H1 (cell line): ENCODE data around the gene TCF4. TPM values are rescaled to one million over a fixed set of nuclear protein-coding genes. Genes with fewer than 3 reads are reported as not detected.
A peak's percentile ranks its signal among the peaks of the same experiment; 100 is the strongest.

Experiments
- CTCF ChIA-PET: fragments of 300-600 bp; sonication (Branson Sonifier 250); formaldehyde crosslinking; loops from one replicate; lab custom pipeline; 2021; ENCODE audit not compliant: partially characterized antibody; lab: Charles Lee
- POLR2A ChIA-PET: fragments of 300-600 bp; sonication (Branson Sonifier 250); formaldehyde crosslinking; loops from one replicate; lab custom pipeline; 2021; ENCODE audit warnings: inconsistent platforms; ENCODE audit not compliant: partially characterized antibody; lab: Charles Lee
- DNase-seq, 2 experiments: peaks; one replicate each; pipeline versions ENCODE4 v3.0.0 to v3.0.0-alpha.2; 2010 to 2022; ENCODE audit warnings: low spot score in 2 of 2, low read depth in 1 of 2, mixed read lengths in 1 of 2
- FAIRE-seq: peaks from 2 replicates; lab custom pipeline; 2011; peaks lifted over from hg19 to GRCh38; lab: Jason Lieb, UNC
- H2AFZ ChIP-seq: 2 replicates; pipeline ENCODE4 v1.8.1; 2012; ENCODE audit warnings: low read length, inconsistent platforms
- H2AK5ac ChIP-seq: 2 replicates; pipeline ENCODE4 v1.6.1; 2013; ENCODE audit warnings: low read depth, low read length
- H2BK120ac ChIP-seq: replicated peaks from 2 replicates; pipeline ENCODE3; 2013; ENCODE audit warnings: low read depth, low read length, inconsistent platforms
- H2BK12ac ChIP-seq: 2 replicates; pipeline ENCODE4 v1.6.1; 2013; ENCODE audit warnings: low read depth, low read length
- H2BK15ac ChIP-seq: 2 replicates; pipeline ENCODE4 v1.6.1; 2013; ENCODE audit warnings: low read length
- H2BK20ac ChIP-seq: 2 replicates; pipeline ENCODE4 v1.6.1; 2013; ENCODE audit warnings: low read length
- H2BK5ac ChIP-seq: 2 replicates; pipeline ENCODE4 v1.6.1; 2013; ENCODE audit warnings: low read depth, low read length
- H3K14ac ChIP-seq: 2 replicates; pipeline ENCODE4 v1.6.1; 2013; ENCODE audit warnings: inconsistent platforms; ENCODE audit not compliant: insufficient read length
- H3K18ac ChIP-seq: 2 replicates; pipeline ENCODE4 v1.6.1; 2013; ENCODE audit warnings: low read length; ENCODE audit errors: extremely low read depth
- H3K23ac ChIP-seq: 2 replicates; pipeline ENCODE4 v1.6.1; 2013; ENCODE audit warnings: inconsistent platforms; ENCODE audit not compliant: insufficient read length
- H3K23me2 ChIP-seq: 2 replicates; pipeline ENCODE4 v1.6.1; 2013; ENCODE audit warnings: low read depth, low read length
- H3K27ac ChIP-seq: 2 replicates; pipeline ENCODE4 v1.6.1; 2011; ENCODE audit warnings: low read depth, low read length, inconsistent platforms
- H3K27me3 ChIP-seq, 4 experiments: replicated peaks in 1 of 4; 1 replicate in 1 of 4; 2 replicates in 3 of 4; pipeline versions ENCODE4 v1.6.1 to v1.8.1; 2011 to 2013; ENCODE audit warnings: low read length in 3 of 4, mild to moderate bottlenecking in 3 of 4, inconsistent platforms in 2 of 4, mixed read lengths in 2 of 4, moderate library complexity in 1 of 4; ENCODE audit not compliant: control insufficient read depth in 3 of 4, insufficient read depth in 3 of 4; ENCODE audit errors: extremely low read depth in 1 of 4
- H3K36me3 ChIP-seq, 4 experiments: 2 replicates each; pipeline versions ENCODE4 v1.6.1 to v1.8.1; 2011 to 2013; ENCODE audit warnings: mild to moderate bottlenecking in 4 of 4, low read length in 3 of 4, moderate library complexity in 2 of 4, control low read depth in 1 of 4, inconsistent platforms in 1 of 4; ENCODE audit not compliant: insufficient read depth in 4 of 4, control insufficient read depth in 2 of 4
- H3K4ac ChIP-seq: replicated peaks from 2 replicates; pipeline ENCODE3; 2013; ENCODE audit warnings: low read length, low read depth, mixed read lengths, inconsistent platforms; ENCODE audit not compliant: insufficient read length
- H3K4me1 ChIP-seq, 4 experiments: replicated peaks in 1 of 4; 1 replicate in 1 of 4; 2 replicates in 3 of 4; pipeline versions ENCODE4 v1.6.1 to v1.8.1; 2011 to 2013; ENCODE audit warnings: low read length in 3 of 4, inconsistent platforms in 2 of 4, mixed read lengths in 1 of 4; ENCODE audit not compliant: insufficient read depth in 4 of 4, control insufficient read depth in 3 of 4
- H3K4me2 ChIP-seq, 2 experiments: 2 replicates each; pipeline versions ENCODE4 v1.6.1 to v1.8.1; 2011 to 2013; ENCODE audit warnings: low read depth in 2 of 2, low read length in 2 of 2, control low read depth in 1 of 2, inconsistent platforms in 1 of 2, mild to moderate bottlenecking in 1 of 2; ENCODE audit not compliant: insufficient read depth in 1 of 2
- H3K4me3 ChIP-seq, 4 experiments: fragments of 200-600, 300-600 bp in 1 of 4; sonication (generic), shearing (Covaris generic), sonication (Bioruptor Twin) in 1 of 4; 2 replicates each; pipeline versions ENCODE4 v1.5.1 to v1.8.1; 2011 to 2016; ENCODE audit warnings: low read length in 4 of 4, low read depth in 3 of 4, control low read depth in 2 of 4, inconsistent platforms in 2 of 4, mild to moderate bottlenecking in 2 of 4, mixed read lengths in 1 of 4, moderate library complexity in 1 of 4; ENCODE audit not compliant: insufficient read depth in 2 of 4; ENCODE audit errors: extremely low read depth in 1 of 4
- H3K56ac ChIP-seq: replicated peaks from 2 replicates; pipeline ENCODE3; 2013; ENCODE audit warnings: low read depth, mild to moderate bottlenecking, mixed read lengths, low read length, inconsistent platforms; ENCODE audit not compliant: insufficient read length
- H3K79me1 ChIP-seq: 2 replicates; pipeline ENCODE4 v1.6.1; 2013; ENCODE audit warnings: low read depth, low read length, control low read depth
- H3K79me2 ChIP-seq, 2 experiments: 2 replicates each; pipeline versions ENCODE4 v1.6.1 to v1.8.1; 2012 to 2013; ENCODE audit warnings: low read length in 2 of 2, mild to moderate bottlenecking in 2 of 2, inconsistent platforms in 1 of 2; ENCODE audit not compliant: insufficient read depth in 2 of 2, control insufficient read depth in 1 of 2
- H3K9ac ChIP-seq, 4 experiments: replicated peaks in 1 of 4; 1 replicate in 1 of 4; 2 replicates in 3 of 4; pipeline versions ENCODE4 v1.6.1 to v1.8.1; 2011 to 2013; ENCODE audit warnings: low read depth in 3 of 4, low read length in 3 of 4, control low read depth in 2 of 4, mild to moderate bottlenecking in 2 of 4, moderate library complexity in 2 of 4, inconsistent platforms in 1 of 4; ENCODE audit errors: extremely low read depth in 1 of 4
- H3K9me3 ChIP-seq, 2 experiments: 2 replicates each; pipeline versions ENCODE4 v1.6.1 to v1.8.1; 2012 to 2013; ENCODE audit warnings: mild to moderate bottlenecking in 2 of 2, moderate library complexity in 2 of 2, control low read depth in 1 of 2, inconsistent platforms in 1 of 2, low read depth in 1 of 2, low read length in 1 of 2, mixed read lengths in 1 of 2; ENCODE audit not compliant: insufficient read depth in 2 of 2
- H4K20me1 ChIP-seq, 2 experiments: replicated peaks in 1 of 2; 2 replicates each; pipeline versions ENCODE3 to v1.8.1; 2011 to 2013; ENCODE audit warnings: inconsistent platforms in 2 of 2, low read length in 2 of 2, mild to moderate bottlenecking in 1 of 2; ENCODE audit not compliant: insufficient read depth in 2 of 2, control insufficient read depth in 1 of 2
- H4K5ac ChIP-seq: 2 replicates; pipeline ENCODE4 v1.6.1; 2013; ENCODE audit warnings: low read length, low read depth, mixed read lengths, inconsistent platforms; ENCODE audit not compliant: insufficient read length
- H4K8ac ChIP-seq: 2 replicates; pipeline ENCODE4 v1.8.0; 2013; ENCODE audit warnings: mild to moderate bottlenecking, moderate library complexity, low read length, inconsistent platforms; ENCODE audit not compliant: insufficient read depth; ENCODE audit errors: extremely low read depth
- H4K91ac ChIP-seq: replicated peaks from 2 replicates; pipeline ENCODE3; 2013; ENCODE audit warnings: low read length, mixed read lengths, inconsistent platforms; ENCODE audit not compliant: insufficient read length
- GTF2F1 ChIP-seq: IDR thresholded peaks from 2 replicates; pipeline ENCODE4 v1.6.1; 2012; ENCODE audit warnings: low read depth, low read length, improper control_type of control experiment, borderline replicate concordance
- HDAC2 ChIP-seq, 2 experiments: fragments of 300-600 bp in 1 of 2; sonication (generic) in 1 of 2; IDR thresholded peaks; 2 replicates each; pipeline ENCODE4 v1.6.1; 2011 to 2012; ENCODE audit warnings: low read depth in 2 of 2, low read length in 2 of 2, mild to moderate bottlenecking in 2 of 2, moderate library complexity in 2 of 2, borderline replicate concordance in 1 of 2, inconsistent platforms in 1 of 2
- NRF1 ChIP-seq: IDR thresholded peaks from 2 replicates; pipeline ENCODE4 v1.6.1; 2011; ENCODE audit warnings: mild to moderate bottlenecking, low read depth, low read length, improper control_type of control experiment
- TEAD4 ChIP-seq: IDR thresholded peaks from 2 replicates; pipeline ENCODE4 v1.6.1; 2012; ENCODE audit warnings: low read depth, low read length, inconsistent platforms, mixed read lengths
- WGBS, 2 experiments: shearing (Covaris generic) in 1 of 2; methylation state at CpG; one replicate each; pipeline versions ENCODE4 v1.1.6 to v1.1.7; 2013 to 2015; ENCODE audit warnings: low lambda C conversion rate in 2 of 2, mixed read lengths in 2 of 2, inconsistent platforms in 1 of 2, low coverage in 1 of 2, missing lambda C conversion rate in 1 of 2; ENCODE audit not compliant: insufficient replicate concordance in 2 of 2, insufficient coverage in 1 of 2, insufficient read length in 1 of 2; ENCODE audit errors: extremely low coverage in 1 of 2, missing lambda C conversion rate in 1 of 2; 5-methylcytosine and 5-hydroxymethylcytosine counted together
- polyA plus RNA-seq, 7 experiments: library from polyadenylated mRNA; depleted of rRNA in 3 of 7; stranded (reverse) in 5 of 7; unstranded in 2 of 7; fragments of >200 nt in 5 of 7; fragments of 200-250 nt in 2 of 7; gene quantifications; 1 replicate in 5 of 7; 2 replicates in 1 of 7; 4 replicates in 1 of 7; pipeline versions ENCODE4 v1.2.1 to v1.2.3, GENCODE V29; 2011 to 2013; ENCODE audit warnings: missing spikeins in 2 of 7, mixed read lengths in 2 of 7
- total RNA-seq: library from RNA; stranded (reverse); fragmentation: NEBNext Ultra II Directional; extraction: Animal tissue kit (Norgen Biotek cat#: 25700); gene quantifications from 2 replicates; pipeline ENCODE4 v1.2.1, GENCODE V29; 2021

The TCF4 gene
- total and polyA plus RNA-seq, 2 of the 8 experiments (the other 6 are each of a cell fraction or from before 2014, with no cell fraction given): 59.3 to 118 TPM

DNA sequence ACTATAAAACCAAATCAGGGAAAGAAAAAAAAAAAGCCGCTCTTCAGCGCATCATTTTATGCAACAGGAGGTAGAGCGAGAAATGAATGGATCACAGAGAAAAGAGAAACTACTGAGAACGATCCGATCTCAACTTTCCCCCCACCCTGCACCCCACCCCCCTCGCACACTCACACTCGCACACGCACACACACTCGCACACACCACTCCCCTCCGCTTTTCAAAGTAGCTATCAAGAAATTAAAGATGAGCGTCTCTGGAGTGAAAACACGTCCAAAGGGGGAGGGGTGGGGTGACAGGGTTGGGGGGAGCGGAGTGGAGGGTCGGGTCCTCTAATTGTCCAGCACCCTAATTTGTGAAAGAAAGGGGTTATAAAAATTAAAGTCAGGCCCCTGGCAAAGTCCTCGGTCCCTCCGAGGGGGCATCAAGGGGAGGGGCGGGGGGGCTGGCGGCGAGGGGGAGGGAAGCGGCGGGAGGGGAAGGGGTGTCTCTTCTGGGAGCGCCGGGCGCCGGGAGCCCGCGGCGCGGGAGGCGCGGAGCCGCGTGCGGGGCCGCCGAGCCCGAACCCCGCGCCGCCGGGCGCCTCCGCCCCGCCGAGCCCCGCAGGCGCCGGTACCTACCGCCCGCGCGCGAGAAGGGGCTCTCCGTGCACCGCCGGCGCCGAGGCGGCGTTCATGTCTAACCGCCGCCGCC lies 428 bp downstream of the TCF4 start:
- ChIA-PET POLR2A (interaction anchor here (0.5 kb wide), 1 partner anchor 99 kb away, joined by 3 read pairs; no protein-coding TSS in a partner anchor), CTCF (interaction anchor here (0.6 kb wide), 2 partner anchors 245 to 353 kb away, joined by 3 to 4 read pairs; no protein-coding TSS in a partner anchor)
- Histone ChIP-seq H3K14ac (no peak overlapping the region), H2BK120ac (no peak overlapping the region), H3K23me2 (peaks cover 2% of the 10 kb centered on the region; the same call in 1 of the 2 replicates), H3K4me2 (peak overlapping the region; percentile 57 to 79), H3K27ac (no peak overlapping the region), H3K79me1 (no peaks in the 10 kb centered on the region), H2AK5ac (no peak overlapping the region), H3K9ac (peak overlapping the region; percentile 39 to 88 (median 61); a peak in 4 of 7 replicates), H2BK20ac (no peak overlapping the region), H4K8ac (peak overlapping the region; percentile 45; the same call in 1 of the 2 replicates), H3K79me2 (peaks cover 0 to 59% of the 10 kb centered on the region in 2 experiments; a peak in 3 of 4 replicates), H3K4me3 (peak overlapping the region; percentile 54 to 95 (median 58)), H2BK15ac (no peak overlapping the region), H2BK12ac (no peak overlapping the region), H3K9me3 (no peaks in the 10 kb centered on the region), H3K27me3 (no peaks in the 10 kb centered on the region), H3K36me3 (peaks cover 0 to 33% (median 2%) of the 10 kb centered on the region in 4 experiments; a peak in 2 of 8 replicates), H3K18ac (peak overlapping the region; percentile 11; the same call in 1 of the 2 replicates), H3K56ac (no peak overlapping the region), H4K5ac (peak overlapping the region; percentile 71), H3K23ac (no peak overlapping the region), H3K4ac (no peak overlapping the region), H4K91ac (peak overlapping the region; percentile 28), H4K20me1 (no peaks in the 10 kb centered on the region), H3K4me1 (peaks cover 0 to 17% (median 6%) of the 10 kb centered on the region in 4 experiments; a peak in 5 of 7 replicates), H2BK5ac (peak overlapping the region; percentile 54), H2AFZ (no peak overlapping the region)
- DNase-seq (no peak), FAIRE-seq (no peak)
- TF ChIP-seq TEAD4: no peak
- TF ChIP-seq HDAC2 (IDR thresholded peaks at IDR 0.05; ENCODE audit: borderline replicate concordance in 1 of 2, low read depth in 2 of 2, low read length in 2 of 2): 0 out of 4 replicates have a peak, but pooled peaks of 1 of the 2 experiments have one; percentile 27
- no peak for TF ChIP-seq NRF1
- no peak for TF ChIP-seq GTF2F1
- 0% methylated on average over 10 of the region's 63 CpGs; no CpG with 5 or more reads in 1 of the 2 experiments for WGBS, 2 experiments
